Fibroblast of lung (primary cell): ENCODE measurements around the gene RBBP8. TPM values are rescaled to one million over a fixed set of nuclear protein-coding genes. Genes with fewer than 3 reads are reported as not detected.
"Not testable (repeated sequence)": the region's sequence is repeated elsewhere in the genome, so short reads cannot be mapped to it uniquely, and the experiment has no call there.

Source experiments
- DNase-seq, 2 donors: peaks; one replicate each; pipeline versions ENCODE4 v3.0.0 to v3.0.0-alpha.2; 2010; ENCODE audit warnings: low read depth in 2 of 2
- H2AFZ ChIP-seq: 2 replicates; pipeline ENCODE4 v1.5.1; 2012; ENCODE audit warnings: low read length, control low read depth, inconsistent platforms
- H3K27ac ChIP-seq: 2 replicates; pipeline ENCODE4 v1.5.1; 2011; ENCODE audit warnings: low read length, control low read depth; ENCODE audit not compliant: insufficient read depth
- H3K27me3 ChIP-seq: 2 replicates; pipeline ENCODE4 v1.5.1; 2011; ENCODE audit warnings: mild to moderate bottlenecking, low read length; ENCODE audit not compliant: control insufficient read depth, insufficient read depth
- H3K36me3 ChIP-seq: 2 replicates; pipeline ENCODE4 v1.5.1; 2011; ENCODE audit warnings: low read length; ENCODE audit not compliant: control insufficient read depth, insufficient read depth
- H3K4me1 ChIP-seq: 2 replicates; pipeline ENCODE4 v1.5.1; 2011; ENCODE audit warnings: low read length; ENCODE audit not compliant: control insufficient read depth, insufficient read depth; ENCODE audit errors: extremely low read depth
- H3K4me2 ChIP-seq: 2 replicates; pipeline ENCODE4 v1.5.1; 2011; ENCODE audit warnings: low read length, control low read depth; ENCODE audit not compliant: insufficient read depth; ENCODE audit errors: extremely low read depth
- H3K4me3 ChIP-seq, 4 experiments: fragments of 200-600 bp in 1 of 4; sonication (generic) in 1 of 4; replicated peaks in 1 of 4; 2 replicates each; pipeline ENCODE4 v1.5.1; 2011 to 2016; ENCODE audit warnings: low read length in 4 of 4, low read depth in 3 of 4, mild to moderate bottlenecking in 3 of 4, control low read depth in 2 of 4, inconsistent platforms in 1 of 4, mixed read lengths in 1 of 4; ENCODE audit not compliant: insufficient read depth in 1 of 4; ENCODE audit errors: control extremely low read depth in 1 of 4
- H3K79me2 ChIP-seq: 2 replicates; pipeline ENCODE4 v1.5.1; 2012; ENCODE audit warnings: mild to moderate bottlenecking, low read length, inconsistent platforms; ENCODE audit not compliant: control insufficient read depth, insufficient read depth
- H3K9ac ChIP-seq: 2 replicates; pipeline ENCODE4 v1.5.1; 2011; ENCODE audit warnings: mild to moderate bottlenecking, low read length, control low read depth; ENCODE audit not compliant: insufficient read depth
- H3K9me3 ChIP-seq: 2 replicates; pipeline ENCODE4 v1.5.1; 2012; ENCODE audit warnings: low read depth, low read length; ENCODE audit not compliant: control insufficient read depth, insufficient read depth
- H4K20me1 ChIP-seq: 2 replicates; pipeline ENCODE4 v1.5.1; 2011; ENCODE audit warnings: low read length; ENCODE audit not compliant: control insufficient read depth, insufficient read depth; ENCODE audit errors: extremely low read depth
- EZH2 ChIP-seq: IDR thresholded peaks from 2 replicates; pipeline ENCODE4 v1.5.1; 2012; ENCODE audit warnings: low read length, control low read depth, mild to moderate bottlenecking; ENCODE audit errors: missing control alignments
- polyA minus RNA-seq: library from RNA; depleted of rRNA, polyadenylated mRNA; stranded (reverse); fragments of >200 nt; gene quantifications from 2 replicates; pipeline ENCODE4 v1.2.3, GENCODE V29; 2011; ENCODE audit warnings: low replicate concordance
- polyA plus RNA-seq, 2 donors: library from polyadenylated mRNA; depleted of rRNA in 1 of 2; stranded (reverse) in 1 of 2; unstranded in 1 of 2; fragments of >200 nt; gene quantifications; 2 replicates each; pipeline ENCODE4 v1.2.1, GENCODE V29; 2011 to 2012; ENCODE audit warnings: missing spikeins in 1 of 2
- total RNA-seq: library from RNA; depleted of rRNA; stranded (reverse); fragments of >200 nt; gene quantifications from 2 replicates; pipeline ENCODE4 v1.2.1, GENCODE V29; 2014
- TF ChIP-seq, protein P1 (sequence below), 2 donors: IDR thresholded peaks in 1 of 2; conservative IDR thresholded peaks in 1 of 2; 1 replicate in 1 of 2; 2 replicates in 1 of 2; pipeline ENCODE4 v1.5.1; 2011 to 2012; ENCODE audit warnings: low read length in 2 of 2, control low read depth in 1 of 2, inconsistent platforms in 1 of 2, low read depth in 1 of 2, mild to moderate bottlenecking in 1 of 2

The RBBP8 gene
- total RNA-seq (21.0 and 27.5 TPM in 2 replicates), polyA plus RNA-seq (17.8 and 32.0 TPM in 2 replicates), polyA minus RNA-seq (1.1 and 5.9 TPM in 2 replicates)
- polyA plus RNA-seq (2012) = 11.4 and 19.5 TPM in 2 replicates

DNA sequence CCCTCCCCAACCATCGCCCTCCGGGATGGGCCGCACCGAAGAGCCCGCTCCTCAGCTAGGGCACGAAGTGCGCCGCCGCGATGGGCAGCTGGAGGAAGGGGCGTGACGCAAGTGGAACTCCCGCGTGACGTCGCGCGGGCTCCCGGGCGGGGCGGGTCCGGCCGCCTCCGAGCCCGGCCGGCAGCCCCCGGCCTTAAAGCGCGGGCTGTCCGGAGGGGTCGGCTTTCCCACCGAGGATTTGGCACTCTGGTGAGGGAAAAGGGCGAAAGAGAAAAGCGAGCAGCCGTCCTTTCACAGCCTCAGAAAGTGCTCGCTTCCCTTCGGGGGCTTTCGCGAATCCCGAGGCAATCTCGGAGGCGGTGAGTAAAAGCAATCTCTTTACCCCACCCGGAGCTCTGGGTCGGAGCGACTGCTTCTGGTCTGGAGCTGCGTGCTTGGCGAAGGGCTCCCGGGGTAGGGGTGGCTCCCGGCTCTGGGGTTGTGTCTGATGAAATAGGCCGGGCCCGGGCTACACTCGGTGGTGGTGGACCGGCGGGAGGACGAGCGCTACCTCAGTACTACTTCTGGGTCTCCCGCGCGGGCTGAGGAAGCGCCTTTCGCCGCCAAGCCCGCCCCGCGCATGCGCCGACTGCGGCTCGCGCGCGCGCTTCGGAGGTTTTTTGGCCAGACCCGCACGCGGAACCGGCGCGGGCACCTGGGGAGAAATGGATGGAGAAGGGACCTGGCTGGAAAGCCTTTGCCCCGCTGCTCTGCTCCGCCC is at the start of gene RBBP8:
RBBP8 (plus strand) TSS at position 123 of the 760 bp plus-strand sequence. CDS start 3,524 bp downstream, outside the sequence.
- Histone ChIP-seq H3K9ac (peak within 1 kb of the TSS; percentile 97), H3K4me2 (peak within 1 kb of the TSS; percentile 98), H4K20me1 (no peaks in the 10 kb centered on the region), H3K27me3 (no peaks in the 10 kb centered on the region), H3K36me3 (no peaks in the 10 kb centered on the region), H3K4me3 (peak within 1 kb of the TSS; percentile 76 to 93 (median 87)), H3K9me3 (no peaks in the 10 kb centered on the region), H3K4me1 (no peaks in the 10 kb centered on the region), H2AFZ (peak within 1 kb of the TSS; percentile 98), H3K79me2 (peaks cover 5% of the 10 kb centered on the region), H3K27ac (peak within 1 kb of the TSS; percentile 96)
- TF ChIP-seq, protein P1, sequence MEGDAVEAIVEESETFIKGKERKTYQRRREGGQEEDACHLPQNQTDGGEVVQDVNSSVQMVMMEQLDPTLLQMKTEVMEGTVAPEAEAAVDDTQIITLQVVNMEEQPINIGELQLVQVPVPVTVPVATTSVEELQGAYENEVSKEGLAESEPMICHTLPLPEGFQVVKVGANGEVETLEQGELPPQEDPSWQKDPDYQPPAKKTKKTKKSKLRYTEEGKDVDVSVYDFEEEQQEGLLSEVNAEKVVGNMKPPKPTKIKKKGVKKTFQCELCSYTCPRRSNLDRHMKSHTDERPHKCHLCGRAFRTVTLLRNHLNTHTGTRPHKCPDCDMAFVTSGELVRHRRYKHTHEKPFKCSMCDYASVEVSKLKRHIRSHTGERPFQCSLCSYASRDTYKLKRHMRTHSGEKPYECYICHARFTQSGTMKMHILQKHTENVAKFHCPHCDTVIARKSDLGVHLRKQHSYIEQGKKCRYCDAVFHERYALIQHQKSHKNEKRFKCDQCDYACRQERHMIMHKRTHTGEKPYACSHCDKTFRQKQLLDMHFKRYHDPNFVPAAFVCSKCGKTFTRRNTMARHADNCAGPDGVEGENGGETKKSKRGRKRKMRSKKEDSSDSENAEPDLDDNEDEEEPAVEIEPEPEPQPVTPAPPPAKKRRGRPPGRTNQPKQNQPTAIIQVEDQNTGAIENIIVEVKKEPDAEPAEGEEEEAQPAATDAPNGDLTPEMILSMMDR (conservative IDR thresholded peaks at IDR 0.05 in 1 of 2, IDR thresholded peaks at IDR 0.05 in 1 of 2; ENCODE audit: low read depth in 1 of 2, low read length in 2 of 2) = no peak
- no peak for TF ChIP-seq EZH2
- DNase-seq = peak; percentile 76 to 83

DNA sequence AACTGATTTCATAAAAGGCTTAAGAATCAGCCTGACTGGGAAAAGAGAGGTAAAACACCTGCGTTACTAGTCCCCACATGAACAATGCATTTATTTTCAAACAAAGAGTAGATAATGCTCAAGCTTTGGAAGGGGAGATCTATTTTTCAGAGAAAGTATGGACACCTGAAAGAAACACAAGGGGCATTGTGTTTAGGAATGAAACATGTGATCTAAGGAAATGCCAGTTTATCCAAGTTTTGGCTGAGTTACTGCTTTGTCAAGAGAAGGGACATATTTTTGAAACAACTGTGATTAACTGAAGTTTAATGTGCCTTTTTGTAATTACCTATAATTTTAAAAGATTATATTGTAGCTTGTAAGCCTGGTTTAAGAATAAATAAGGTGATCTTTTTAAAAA is 49.3 kb upstream of the RBBP8 start:
- no peak for DNase-seq
- no peak overlapping the region for H2AFZ ChIP-seq
- H3K9me3 ChIP-seq = no peaks in the 10 kb centered on the region
- no peaks in the 10 kb centered on the region for H3K79me2 ChIP-seq
- H3K9ac ChIP-seq = no peak overlapping the region
- TF ChIP-seq, protein P1 (conservative IDR thresholded peaks at IDR 0.05 in 1 of 2, IDR thresholded peaks at IDR 0.05 in 1 of 2; ENCODE audit: low read depth in 1 of 2, low read length in 2 of 2) = no peak
- no peak for TF ChIP-seq EZH2
- no peaks in the 10 kb centered on the region for H4K20me1 ChIP-seq
- H3K27me3 ChIP-seq = no peaks in the 10 kb centered on the region
- no peaks in the 10 kb centered on the region for H3K36me3 ChIP-seq
- no peak overlapping the region for H3K27ac ChIP-seq
- no peak overlapping the region for H3K4me2 ChIP-seq
- H3K4me3 ChIP-seq = no peak overlapping the region
- no peaks in the 10 kb centered on the region for H3K4me1 ChIP-seq

DNA sequence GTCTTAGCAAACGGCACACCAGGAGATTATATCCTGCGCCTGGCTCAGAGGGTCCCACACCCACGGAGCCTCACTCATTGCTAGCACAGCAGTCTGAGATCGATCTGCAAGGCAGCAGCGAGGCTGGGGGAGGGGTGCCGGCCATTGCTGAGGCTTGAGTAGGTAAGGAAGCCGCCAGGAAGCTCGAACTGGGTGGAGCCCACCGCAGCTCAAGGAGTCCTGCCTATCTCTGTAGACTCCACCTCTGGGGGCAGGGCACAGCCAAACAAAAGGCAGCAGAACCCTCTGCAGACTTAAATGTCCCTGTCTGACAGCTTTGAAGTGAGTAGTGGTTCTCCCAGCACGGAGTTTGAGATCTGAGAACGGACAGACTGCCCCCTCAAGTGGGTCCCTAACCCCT is 47.4 kb upstream of the RBBP8 start:
- H4K20me1 ChIP-seq, H3K9ac ChIP-seq, H3K27me3 ChIP-seq, H3K79me2 ChIP-seq, H3K4me2 ChIP-seq, DNase-seq, H3K27ac ChIP-seq, H3K4me3 ChIP-seq, H3K9me3 ChIP-seq, H3K4me1 ChIP-seq, H3K36me3 ChIP-seq, H2AFZ ChIP-seq: not testable (repeated sequence)
